ENCODE data around the gene ST6GALNAC5. TPM values are rescaled to one million over a fixed set of nuclear protein-coding genes. Genes with fewer than 3 reads are reported as not detected.

ST6GALNAC5 gene
- total and polyA plus RNA-seq, 5 experiments from 2014 or later: 0.09 TPM; not detected in 4

GRCh38 chr1:76921590-76921989 lies 54.3 kb downstream of the ST6GALNAC5 start:
- H3K4me3 Mint-ChIP-seq: no peak overlapping the region

GRCh38 chr1:76925825-76926224 lies 58.5 kb downstream of the ST6GALNAC5 start:
- Mint-ChIP-seq H3K27ac (no peak overlapping the region), H3K9me3 (peaks cover 0 to 8% (median 1%) of the 10 kb centered on the region in 9 donors), H3K4me1 (no peaks in the 10 kb centered on the region), H3K4me3 (no peak overlapping the region), H3K27me3 (peaks cover 0 to 12% (median 4%) of the 10 kb centered on the region in 5 donors), H3K36me3 (peaks cover 0 to 5% (median 3%) of the 10 kb centered on the region in 3 donors)
- DNase-seq (no peak), ATAC-seq (no peak)
- POLR2A ChIA-PET: no interaction called here

More at GRCh38 chr1:76921590-76921989, 54.3 kb downstream of the ST6GALNAC5 start:
- Mint-ChIP-seq H3K4me1 (no peaks in the 10 kb centered on the region), H3K27ac (no peak overlapping the region), H3K36me3 (no peaks in the 10 kb centered on the region), H3K9me3 (no peaks in the 10 kb centered on the region), H3K27me3 (peaks cover 0 to 21% (median 8%) of the 10 kb centered on the region in 5 donors)
- no peak for DNase-seq
- ATAC-seq: no peak
- POLR2A ChIA-PET: no interaction called here

- H3K27ac Mint-ChIP-seq: no peak overlapping the region
- no peak overlapping the region for H3K4me3 Mint-ChIP-seq
- ATAC-seq (no peak), DNase-seq (no peak)
- H3K36me3 Mint-ChIP-seq: peaks cover 0 to 8% (median 5%) of the 10 kb centered on the region in 3 donors
- no peaks in the 10 kb centered on the region for H3K4me1 Mint-ChIP-seq
- peaks cover 0 to 21% (median 7%) of the 10 kb centered on the region in 9 donors for H3K9me3 Mint-ChIP-seq
- H3K27me3 Mint-ChIP-seq: peaks cover 5 to 22% (median 9%) of the 10 kb centered on the region in 5 donors
- POLR2A ChIA-PET: no interaction called here
Observed at GRCh38 chr1:76928522-76928921, 61.2 kb downstream of the ST6GALNAC5 start.

GRCh38 chr1:76929136-76929535 lies 61.9 kb downstream of the ST6GALNAC5 start:
- H3K4me3 Mint-ChIP-seq: no peak overlapping the region
- H3K4me1 Mint-ChIP-seq: peaks cover 0 to 5% (median 0%) of the 10 kb centered on the region in 4 donors
- peaks cover 0 to 21% (median 7%) of the 10 kb centered on the region in 9 donors for H3K9me3 Mint-ChIP-seq
- POLR2A ChIA-PET: no interaction called here
- no peak overlapping the region for H3K27ac Mint-ChIP-seq
- no peak for DNase-seq
- H3K36me3 Mint-ChIP-seq: peaks cover 0 to 8% (median 5%) of the 10 kb centered on the region in 3 donors
- H3K27me3 Mint-ChIP-seq: peaks cover 5 to 22% (median 9%) of the 10 kb centered on the region in 5 donors
- no peak for ATAC-seq

GRCh38 chr1:76933847-76934815 lies 66.9 kb downstream of the ST6GALNAC5 start:
- peaks cover 0 to 21% (median 7%) of the 10 kb centered on the region in 9 donors for H3K9me3 Mint-ChIP-seq
- H3K36me3 Mint-ChIP-seq: peaks cover 0 to 8% (median 5%) of the 10 kb centered on the region in 3 donors
- POLR2A ChIA-PET: no interaction called here
- H3K4me1 Mint-ChIP-seq: peaks cover 0 to 5% (median 0%) of the 10 kb centered on the region in 4 donors
- H3K27ac Mint-ChIP-seq: no peak overlapping the region
- H3K27me3 Mint-ChIP-seq: peaks cover 3 to 39% (median 10%) of the 10 kb centered on the region in 5 donors
- no peak overlapping the region for H3K4me3 Mint-ChIP-seq
- no peak for DNase-seq
- ATAC-seq: no peak

GRCh38 chr1:76938304-76938703 lies 71.0 kb downstream of the ST6GALNAC5 start:
- no peaks in the 10 kb centered on the region for H3K9me3 Mint-ChIP-seq
- H3K27me3 Mint-ChIP-seq: peaks cover 1 to 29% (median 3%) of the 10 kb centered on the region in 5 donors
- H3K4me1 Mint-ChIP-seq: peaks cover 0 to 5% (median 0%) of the 10 kb centered on the region in 4 donors
- no peak overlapping the region for H3K27ac Mint-ChIP-seq
- H3K36me3 Mint-ChIP-seq: no peaks in the 10 kb centered on the region
- H3K4me3 Mint-ChIP-seq: no peak overlapping the region
- POLR2A ChIA-PET: no interaction called here
- DNase-seq (no peak), ATAC-seq (no peak)

GRCh38 chr1:76939050-76939816 lies 72.0 kb downstream of the ST6GALNAC5 start:
- Mint-ChIP-seq H3K4me1 (no peaks in the 10 kb centered on the region), H3K9me3 (no peaks in the 10 kb centered on the region), H3K4me3 (no peak overlapping the region), H3K36me3 (no peaks in the 10 kb centered on the region), H3K27ac (no peak overlapping the region), H3K27me3 (peaks cover 1 to 29% (median 3%) of the 10 kb centered on the region in 5 donors)
- no peak for DNase-seq
- no peak for ATAC-seq
- POLR2A ChIA-PET: no interaction called here

GRCh38 chr1:76939817-76940216 lies 72.5 kb downstream of the ST6GALNAC5 start:
- ATAC-seq: no peak
- H3K9me3 Mint-ChIP-seq: no peaks in the 10 kb centered on the region
- H3K4me3 Mint-ChIP-seq: no peak overlapping the region
- POLR2A ChIA-PET: no interaction called here
- no peak for DNase-seq
- no peak overlapping the region for H3K27ac Mint-ChIP-seq
- no peaks in the 10 kb centered on the region for H3K4me1 Mint-ChIP-seq
- H3K27me3 Mint-ChIP-seq: peaks cover 1 to 29% (median 3%) of the 10 kb centered on the region in 5 donors
- no peaks in the 10 kb centered on the region for H3K36me3 Mint-ChIP-seq

GRCh38 chr1:76940571-76941335 lies 73.5 kb downstream of the ST6GALNAC5 start:
- Mint-ChIP-seq H3K27me3 (peaks cover 1 to 29% (median 3%) of the 10 kb centered on the region in 5 donors), H3K27ac (no peak overlapping the region), H3K4me3 (no peak overlapping the region), H3K4me1 (no peaks in the 10 kb centered on the region), H3K36me3 (no peaks in the 10 kb centered on the region), H3K9me3 (no peaks in the 10 kb centered on the region)
- DNase-seq (no peak), ATAC-seq (no peak)
- POLR2A ChIA-PET: no interaction called here

- no peaks in the 10 kb centered on the region for H3K36me3 Mint-ChIP-seq
- no peak overlapping the region for H3K27ac Mint-ChIP-seq
- H3K4me3 Mint-ChIP-seq: no peak overlapping the region
- H3K4me1 Mint-ChIP-seq: no peaks in the 10 kb centered on the region
- no peak for ATAC-seq
- H3K27me3 Mint-ChIP-seq: peaks cover 0 to 16% (median 3%) of the 10 kb centered on the region in 5 donors
- H3K9me3 Mint-ChIP-seq: no peaks in the 10 kb centered on the region
- DNase-seq: no peak
- POLR2A ChIA-PET: no interaction called here
Observed at GRCh38 chr1:76942549-76942948, 75.3 kb downstream of the ST6GALNAC5 start.

GRCh38 chr1:76944942-76945341 lies 77.7 kb downstream of the ST6GALNAC5 start:
- Mint-ChIP-seq H3K36me3 (no peaks in the 10 kb centered on the region), H3K27ac (no peak overlapping the region), H3K4me1 (no peaks in the 10 kb centered on the region), H3K9me3 (no peaks in the 10 kb centered on the region), H3K27me3 (peaks cover 0 to 12% (median 3%) of the 10 kb centered on the region in 5 donors), H3K4me3 (no peak overlapping the region)
- ATAC-seq (no peak), DNase-seq (no peak)
- POLR2A ChIA-PET: no interaction called here

GRCh38 chr1:76948846-76949245 lies 81.6 kb downstream of the ST6GALNAC5 start:
- Mint-ChIP-seq H3K27ac (no peak overlapping the region), H3K4me3 (no peak overlapping the region), H3K36me3 (no peaks in the 10 kb centered on the region), H3K9me3 (no peaks in the 10 kb centered on the region), H3K27me3 (no peaks in the 10 kb centered on the region), H3K4me1 (no peaks in the 10 kb centered on the region)
- POLR2A ChIA-PET: no interaction called here
- no peak for ATAC-seq
- DNase-seq: no peak

Measured in naive thymus-derived CD8-positive, alpha-beta T cell (primary cell).